ENCODE measurements around the gene PPME1.
A peak's percentile ranks its signal among the peaks of the same experiment; 100 is the strongest.

PPME1 gene

GRCh38 chr11:74267014-74267413 lies 95.9 kb downstream of the PPME1 start:
- in situ Hi-C loops (cut with MboI; ENCODE audit: low pct_unique_long_range_greater_than_20kb, low sequenced_read_pairs): loop anchor here (10.0 to 25.0 kb wide), 2 partner anchors 178 to 295 kb away; no protein-coding TSS in a partner anchor
- DNase-seq: no peak

- DNase-seq: no peak
- in situ Hi-C loops (cut with MboI; ENCODE audit: low pct_unique_long_range_greater_than_20kb, low sequenced_read_pairs): loop anchor here (10.0 to 25.0 kb wide), 2 partner anchors 176 to 294 kb away; no protein-coding TSS in a partner anchor
Observed at GRCh38 chr11:74268456-74268855, 97.4 kb downstream of the PPME1 start.

DNA sequence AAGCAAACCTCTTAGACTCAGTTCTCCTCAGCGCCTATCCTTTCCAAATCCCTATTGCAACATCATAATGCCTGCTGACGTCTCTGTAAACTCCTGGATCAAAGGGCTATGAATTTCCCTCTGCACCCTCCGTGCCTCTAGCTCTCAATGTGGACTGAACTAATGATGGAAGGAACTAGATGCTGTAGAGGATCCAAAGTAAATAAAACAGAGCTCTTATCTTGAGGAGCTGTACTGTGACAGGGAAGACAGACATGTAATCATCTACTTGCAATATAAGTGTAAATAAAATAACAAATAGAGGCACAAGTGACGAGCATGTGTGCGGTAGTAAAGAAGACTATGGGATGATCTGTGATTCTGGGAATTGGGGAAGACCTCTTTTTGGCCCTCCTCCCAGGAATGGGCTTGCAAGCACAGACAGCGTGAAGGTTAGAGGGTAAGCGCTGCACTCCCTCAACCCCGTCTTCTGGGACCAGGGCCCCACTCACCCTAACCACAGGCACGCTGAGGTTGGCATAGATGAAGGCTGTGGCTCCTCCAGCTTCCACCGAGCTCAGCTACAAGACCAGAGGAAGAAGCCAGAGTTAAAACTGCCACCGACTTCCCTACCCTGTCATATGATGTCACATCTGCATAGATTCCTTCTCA lies 98.2 kb downstream of the PPME1 start:
- in situ Hi-C loops (cut with MboI; ENCODE audit: low pct_unique_long_range_greater_than_20kb, low sequenced_read_pairs): loop anchor here (10.0 to 25.0 kb wide), 2 partner anchors 176 to 293 kb away; no protein-coding TSS in a partner anchor
- peak; percentile 27 for DNase-seq

DNA sequence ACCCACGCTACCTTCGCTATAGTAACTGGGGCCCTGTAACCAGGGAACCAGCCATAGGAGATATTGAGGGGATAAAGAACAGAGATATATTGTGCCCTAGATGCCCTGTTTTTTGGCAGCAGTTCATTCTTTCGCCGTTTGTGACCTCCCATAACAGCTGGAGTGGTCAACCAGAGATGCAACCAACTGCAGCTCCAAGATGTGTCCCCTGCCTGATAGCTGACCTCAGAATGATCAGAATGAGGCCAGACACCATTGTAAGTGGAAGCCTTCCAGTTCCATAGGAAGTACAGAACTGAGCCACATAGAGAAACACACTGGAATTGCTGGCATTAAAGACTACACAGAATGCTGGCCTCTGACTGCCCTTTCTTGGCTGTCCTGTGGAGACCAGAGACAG lies 101.2 kb downstream of the PPME1 start:
- in situ Hi-C loops (cut with MboI; ENCODE audit: low pct_unique_long_range_greater_than_20kb, low sequenced_read_pairs): loop anchor here (25.0 kb wide), 1 partner anchor 290 kb away; no protein-coding TSS in a partner anchor
- no peak for DNase-seq

- in situ Hi-C loops (cut with MboI; ENCODE audit: low pct_unique_long_range_greater_than_20kb, low sequenced_read_pairs): no loop called here
- no peak for DNase-seq
Observed at GRCh38 chr11:74276581-74276980, 105.5 kb downstream of the PPME1 start.

DNA sequence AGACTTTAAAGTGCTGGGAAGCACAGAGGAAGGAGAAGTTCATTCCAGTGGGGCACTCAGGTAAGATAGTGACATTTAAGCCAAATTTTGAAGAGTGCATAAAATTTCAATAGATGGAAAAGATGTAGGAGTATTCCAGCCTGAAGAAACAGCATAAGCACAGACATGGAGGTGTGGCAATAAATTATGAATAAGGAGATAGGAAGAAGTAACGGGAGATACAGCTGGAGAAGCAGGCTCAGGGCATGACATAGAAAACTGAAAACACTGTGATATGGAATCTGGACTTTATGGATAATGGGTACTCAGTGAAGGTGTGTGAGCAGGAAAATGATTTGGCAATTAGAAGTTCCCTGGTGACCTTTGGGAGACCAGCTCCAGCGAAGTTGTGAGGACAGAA lies 107.0 kb downstream of the PPME1 start:
- no peak for DNase-seq
- in situ Hi-C loops (cut with MboI; ENCODE audit: low pct_unique_long_range_greater_than_20kb, low sequenced_read_pairs): no loop called here

GRCh38 chr11:74278721-74279161 lies 107.7 kb downstream of the PPME1 start:
- in situ Hi-C loops (cut with MboI; ENCODE audit: low pct_unique_long_range_greater_than_20kb, low sequenced_read_pairs): no loop called here

DNA sequence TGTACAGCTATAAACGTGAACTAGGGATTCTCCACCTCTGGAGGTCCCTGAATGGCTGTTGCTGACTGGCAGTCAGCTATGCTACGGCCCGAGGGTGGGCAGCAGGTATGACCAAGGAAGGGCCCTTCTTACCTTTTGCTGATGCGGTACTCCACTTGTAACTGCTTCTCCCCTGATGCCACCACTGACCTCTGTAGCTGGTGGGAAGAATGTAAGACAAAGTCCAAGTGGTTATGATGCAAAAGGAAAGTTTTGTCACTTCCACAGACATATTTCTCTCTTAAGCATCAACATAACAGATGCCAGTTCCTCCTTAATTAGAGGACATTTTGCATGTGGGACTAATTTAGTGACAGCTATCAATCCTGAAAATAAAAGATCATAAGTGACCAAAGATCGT lies 108.2 kb downstream of the PPME1 start:
- no peak for DNase-seq
- in situ Hi-C loops (cut with MboI; ENCODE audit: low pct_unique_long_range_greater_than_20kb, low sequenced_read_pairs): no loop called here

More at GRCh38 chr11:74278721-74279161, 107.7 kb downstream of the PPME1 start:
- no peak for DNase-seq

- DNase-seq: no peak
- in situ Hi-C loops (cut with MboI; ENCODE audit: low pct_unique_long_range_greater_than_20kb, low sequenced_read_pairs): no loop called here
Observed at GRCh38 chr11:74280494-74280893, 109.4 kb downstream of the PPME1 start.

DNA sequence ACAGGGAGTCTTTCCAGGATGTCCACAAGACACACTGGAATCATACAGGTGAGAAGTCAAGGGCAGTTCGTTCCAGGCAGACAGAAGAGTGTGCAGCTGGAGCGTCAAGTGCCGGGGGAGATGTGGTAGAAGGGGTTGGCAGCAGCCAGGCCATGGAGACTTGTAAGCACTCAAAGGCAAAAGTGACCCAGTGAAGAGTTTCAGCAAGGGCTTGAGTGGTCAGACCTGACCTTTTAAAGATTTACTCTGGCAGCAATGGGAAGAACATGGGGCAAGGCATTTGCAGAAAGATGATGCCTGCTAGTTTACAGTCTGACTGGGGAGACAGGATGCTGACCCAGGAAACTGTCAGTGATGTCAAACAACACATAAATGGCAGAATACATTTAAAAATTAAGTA lies 111.3 kb downstream of the PPME1 start:
- in situ Hi-C loops (cut with MboI; ENCODE audit: low pct_unique_long_range_greater_than_20kb, low sequenced_read_pairs): no loop called here
- DNase-seq: no peak

DNA sequence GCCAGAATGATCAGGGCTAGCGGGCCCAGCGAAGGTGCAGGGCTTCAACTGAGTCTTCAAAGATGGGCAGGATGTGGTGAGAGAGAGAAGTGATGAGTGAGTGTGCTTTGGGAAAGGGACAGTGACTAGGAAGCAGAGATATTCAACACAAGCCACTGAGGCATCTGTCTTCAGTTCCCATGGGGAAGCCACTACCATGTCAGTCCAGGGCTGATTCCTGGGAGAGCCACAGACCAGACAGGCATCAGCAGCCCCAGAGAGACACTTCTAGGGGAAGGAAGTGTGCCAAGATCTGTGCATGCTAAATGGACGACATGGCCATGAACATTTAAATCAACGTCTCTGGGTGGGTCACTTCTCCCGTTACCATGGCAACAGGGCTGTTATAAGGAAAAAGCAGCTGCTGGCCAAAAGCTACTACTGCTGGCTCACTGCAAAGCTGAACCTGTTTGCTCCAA lies 111.9 kb downstream of the PPME1 start:
- in situ Hi-C loops (cut with MboI; ENCODE audit: low pct_unique_long_range_greater_than_20kb, low sequenced_read_pairs): no loop called here
- DNase-seq: no peak

GRCh38 chr11:74283580-74284180 lies 112.6 kb downstream of the PPME1 start:
- in situ Hi-C loops (cut with MboI; ENCODE audit: low pct_unique_long_range_greater_than_20kb, low sequenced_read_pairs): no loop called here
- DNase-seq: no peak

GRCh38 chr11:74284466-74284865 lies 113.4 kb downstream of the PPME1 start:
- in situ Hi-C loops (cut with MboI; ENCODE audit: low pct_unique_long_range_greater_than_20kb, low sequenced_read_pairs): no loop called here

DNA sequence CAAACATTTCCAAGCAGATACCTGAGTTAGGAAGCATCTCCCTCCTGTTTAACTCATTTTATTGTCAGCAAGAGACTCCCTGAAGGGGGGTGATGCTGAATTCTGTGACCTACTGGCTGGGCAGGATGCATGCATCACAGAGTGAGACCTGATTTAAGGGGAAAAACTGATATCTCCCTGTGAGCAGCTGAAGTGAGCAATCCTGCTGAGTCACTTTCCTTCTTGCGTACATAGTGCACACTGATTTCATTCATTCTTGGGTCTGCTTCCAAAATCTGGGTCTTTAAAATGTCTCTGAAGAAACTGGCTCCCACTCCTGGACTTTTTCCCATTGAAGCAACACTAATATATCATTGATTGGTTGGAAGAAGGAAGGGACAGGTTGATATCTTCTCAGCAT lies 117.1 kb downstream of the PPME1 start:
- in situ Hi-C loops (cut with MboI; ENCODE audit: low pct_unique_long_range_greater_than_20kb, low sequenced_read_pairs): no loop called here
- no peak for DNase-seq

More at GRCh38 chr11:74284466-74284865, 113.4 kb downstream of the PPME1 start:
- no peak for DNase-seq

DNA sequence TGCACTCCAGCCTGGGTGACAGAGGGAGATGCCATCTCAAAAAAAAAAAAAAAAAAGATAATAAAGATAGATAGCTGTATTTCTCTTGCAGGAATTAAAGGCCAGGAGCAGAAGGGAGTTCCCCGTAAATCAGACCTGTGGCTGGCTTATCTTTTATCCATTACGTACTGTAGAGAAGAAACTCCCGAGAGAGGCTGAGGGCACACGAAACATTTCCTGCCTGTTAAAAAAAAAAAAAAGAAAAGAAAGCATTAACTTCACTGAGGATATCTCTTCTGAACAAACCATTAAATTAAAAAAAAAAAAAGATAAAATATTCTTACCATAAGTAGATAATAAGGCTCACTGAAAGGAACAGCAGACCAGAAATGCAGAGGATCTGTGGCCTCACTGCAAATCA lies 117.8 kb downstream of the PPME1 start:
- in situ Hi-C loops (cut with MboI; ENCODE audit: low pct_unique_long_range_greater_than_20kb, low sequenced_read_pairs): no loop called here
- DNase-seq: no peak

GRCh38 chr11:74297484-74297883 lies 126.4 kb downstream of the PPME1 start:
- in situ Hi-C loops (cut with MboI; ENCODE audit: low pct_unique_long_range_greater_than_20kb, low sequenced_read_pairs): no loop called here
- DNase-seq: no peak

DNA sequence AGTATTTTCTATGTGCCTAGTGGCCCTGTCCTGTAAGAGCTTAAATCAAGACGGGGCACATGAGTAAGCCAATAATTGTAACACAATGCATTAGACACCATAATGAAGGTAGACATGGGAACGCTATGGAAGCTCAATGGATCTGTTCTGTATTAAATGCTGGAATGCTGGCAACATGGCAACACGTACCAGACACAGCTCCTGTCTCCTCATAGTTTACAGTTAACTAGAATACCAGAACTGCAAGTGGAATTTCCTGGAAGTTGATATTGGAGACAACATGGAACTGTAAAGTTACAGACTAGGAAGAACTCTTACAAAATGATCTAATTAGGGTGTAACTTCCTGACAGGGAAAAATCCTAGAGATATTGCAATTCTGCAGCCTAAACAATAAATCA lies 127.9 kb downstream of the PPME1 start:
- in situ Hi-C loops (cut with MboI; ENCODE audit: low pct_unique_long_range_greater_than_20kb, low sequenced_read_pairs): no loop called here
- no peak for DNase-seq

Data from KBM-7 (cell line).